ENCODE measurements around the gene EHHADH. TPM values are rescaled to one million over a fixed set of nuclear protein-coding genes. Genes with fewer than 3 reads are reported as not detected.

The EHHADH gene
- total and polyA plus RNA-seq, 11 donors, result 5.1 to 26.0 (median 14.3) TPM

DNA sequence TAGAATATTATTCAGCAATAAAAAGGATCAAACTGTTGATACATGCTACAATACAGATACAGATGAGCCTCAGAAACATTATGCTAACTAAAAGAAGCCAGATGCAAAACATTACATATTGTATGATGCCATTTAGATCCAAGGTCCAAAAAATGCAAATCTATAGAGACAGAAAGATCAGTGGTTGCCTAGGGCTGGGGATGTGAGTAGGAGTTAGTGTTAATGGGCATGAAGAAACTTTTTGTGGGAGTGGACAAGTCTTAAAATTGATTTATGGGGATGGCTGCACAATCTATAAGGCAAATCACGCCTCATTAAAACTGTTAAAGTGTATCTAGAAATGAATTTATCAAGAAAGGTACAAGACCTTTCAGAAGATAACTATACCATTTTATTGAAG, 45.0 kb downstream of the EHHADH start:
- no peak for DNase-seq
- TF ChIP-seq, protein P1, sequence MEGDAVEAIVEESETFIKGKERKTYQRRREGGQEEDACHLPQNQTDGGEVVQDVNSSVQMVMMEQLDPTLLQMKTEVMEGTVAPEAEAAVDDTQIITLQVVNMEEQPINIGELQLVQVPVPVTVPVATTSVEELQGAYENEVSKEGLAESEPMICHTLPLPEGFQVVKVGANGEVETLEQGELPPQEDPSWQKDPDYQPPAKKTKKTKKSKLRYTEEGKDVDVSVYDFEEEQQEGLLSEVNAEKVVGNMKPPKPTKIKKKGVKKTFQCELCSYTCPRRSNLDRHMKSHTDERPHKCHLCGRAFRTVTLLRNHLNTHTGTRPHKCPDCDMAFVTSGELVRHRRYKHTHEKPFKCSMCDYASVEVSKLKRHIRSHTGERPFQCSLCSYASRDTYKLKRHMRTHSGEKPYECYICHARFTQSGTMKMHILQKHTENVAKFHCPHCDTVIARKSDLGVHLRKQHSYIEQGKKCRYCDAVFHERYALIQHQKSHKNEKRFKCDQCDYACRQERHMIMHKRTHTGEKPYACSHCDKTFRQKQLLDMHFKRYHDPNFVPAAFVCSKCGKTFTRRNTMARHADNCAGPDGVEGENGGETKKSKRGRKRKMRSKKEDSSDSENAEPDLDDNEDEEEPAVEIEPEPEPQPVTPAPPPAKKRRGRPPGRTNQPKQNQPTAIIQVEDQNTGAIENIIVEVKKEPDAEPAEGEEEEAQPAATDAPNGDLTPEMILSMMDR (IDR thresholded peaks at IDR 0.05), result no peak
- TF ChIP-seq POLR2A (IDR thresholded peaks at IDR 0.05), result no peak
- intact Hi-C loops (cut with DNase I), result no loop called here
- H3K4me3 ChIP-seq, result no peak overlapping the region
- no peaks in the 10 kb centered on the region for H3K27me3 ChIP-seq
- peaks cover 0 to 6% (median 0%) of the 10 kb centered on the region in 9 donors for H3K36me3 ChIP-seq
- ATAC-seq, result no peak
- H3K27ac ChIP-seq, result no peak overlapping the region
- 95 to 98% (median 97%) methylated on average over 1 of the region's 1 CpG for WGBS, 4 donors
- H3K4me1 ChIP-seq, result no peaks in the 10 kb centered on the region
- no peaks in the 10 kb centered on the region for H3K9me3 ChIP-seq

DNA sequence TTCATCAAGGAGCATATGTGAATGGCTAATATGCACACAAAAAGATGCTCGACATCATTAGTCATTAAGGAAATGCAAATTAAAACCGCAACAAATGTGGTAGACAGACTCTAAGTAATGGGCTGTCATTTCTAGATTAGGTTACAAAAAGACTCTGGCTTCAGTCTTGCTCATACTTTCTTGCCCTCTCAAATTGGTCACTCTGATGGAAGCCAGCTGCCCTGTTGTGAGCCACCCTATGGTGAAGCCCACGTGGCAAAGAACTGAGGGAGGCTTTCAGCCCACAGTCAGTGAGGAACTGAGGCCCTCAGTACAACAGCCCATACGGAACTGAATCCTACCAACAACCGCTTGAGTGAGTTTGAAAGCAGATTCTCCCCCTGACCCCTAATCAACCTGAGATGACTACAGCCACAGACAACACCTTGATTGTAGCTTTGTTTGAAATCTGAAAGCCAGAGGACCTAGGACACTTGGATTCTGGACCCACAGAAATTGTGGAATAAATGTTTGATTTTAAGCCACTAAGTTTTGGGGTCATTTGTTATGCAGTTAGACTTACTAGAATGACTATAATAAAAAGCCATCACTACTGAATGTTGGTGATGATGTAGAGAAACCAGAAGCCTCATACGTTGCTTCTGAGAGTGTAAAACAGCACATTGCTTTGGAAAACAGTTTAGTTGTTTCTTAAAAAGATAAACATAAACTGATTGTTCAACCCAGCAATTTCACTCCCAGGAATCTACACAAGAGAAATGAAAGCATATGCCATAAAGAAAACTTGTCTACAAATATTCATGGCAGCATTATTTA, 45.7 kb downstream of the EHHADH start:
- ATAC-seq, result no peak
- Histone ChIP-seq H3K9me3 (no peaks in the 10 kb centered on the region), H3K4me1 (no peaks in the 10 kb centered on the region), H3K4me3 (no peak overlapping the region), H3K27ac (no peak overlapping the region), H3K36me3 (peaks cover 0 to 13% (median 0%) of the 10 kb centered on the region in 9 donors), H3K27me3 (no peaks in the 10 kb centered on the region)
- TF ChIP-seq, protein P1 (IDR thresholded peaks at IDR 0.05), result no peak
- no peak for TF ChIP-seq POLR2A (IDR thresholded peaks at IDR 0.05)
- no peak for DNase-seq
- 85 to 91% (median 88%) methylated on average over 5 to 6 of the region's 6 CpGs for WGBS, 4 donors
- intact Hi-C loops (cut with DNase I), result no loop called here

DNA sequence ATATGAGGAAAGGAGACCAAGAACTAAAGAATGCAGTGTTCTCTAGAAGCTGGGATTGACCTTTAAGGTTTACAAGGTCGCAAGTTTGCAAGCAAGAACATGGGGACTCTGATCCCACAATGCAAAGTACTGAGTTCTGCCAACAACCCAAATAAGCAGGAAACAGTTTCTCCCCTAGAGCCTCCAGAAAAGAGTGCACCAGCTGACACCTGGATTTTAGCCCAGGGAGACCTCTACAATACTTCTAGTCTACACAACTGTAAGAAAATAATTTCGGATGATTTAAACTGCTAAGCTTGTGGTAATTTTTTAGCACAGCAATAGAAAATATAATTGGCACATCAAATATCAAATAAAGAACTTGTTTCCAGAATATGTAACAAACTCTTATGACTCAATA, 46.4 kb downstream of the EHHADH start:
- Histone ChIP-seq H3K27me3 (no peaks in the 10 kb centered on the region), H3K9me3 (no peaks in the 10 kb centered on the region), H3K4me1 (no peaks in the 10 kb centered on the region), H3K27ac (no peak overlapping the region), H3K4me3 (no peak overlapping the region), H3K36me3 (peaks cover 0 to 20% (median 0%) of the 10 kb centered on the region in 9 donors)
- TF ChIP-seq, protein P1 (IDR thresholded peaks at IDR 0.05), result no peak
- TF ChIP-seq POLR2A (IDR thresholded peaks at IDR 0.05), result no peak
- WGBS, 4 donors, result 89 to 91% (median 91%) methylated on average over 2 of the region's 2 CpGs
- DNase-seq (no peak), ATAC-seq (no peak)
- intact Hi-C loops (cut with DNase I), result no loop called here

DNA sequence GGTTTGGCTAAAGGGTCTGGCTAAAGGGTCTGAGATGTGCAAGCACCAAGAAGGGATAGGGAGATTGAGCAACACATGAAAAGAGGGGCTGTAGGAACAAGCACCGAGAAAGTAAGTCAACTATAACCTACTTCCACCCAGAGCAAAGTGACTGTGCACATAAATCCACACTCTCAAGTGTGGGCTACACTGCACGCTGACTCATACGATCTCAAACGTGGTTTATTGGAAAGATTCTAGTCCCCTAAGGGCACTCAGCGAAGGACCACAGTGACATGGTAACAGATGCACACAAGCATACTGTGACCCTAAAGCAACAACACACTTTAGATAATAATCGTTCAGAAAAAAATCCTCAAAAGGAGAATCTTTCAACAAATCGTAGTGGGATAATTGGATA, 48.0 kb downstream of the EHHADH start:
- Histone ChIP-seq H3K9me3 (no peaks in the 10 kb centered on the region), H3K27ac (no peak overlapping the region), H3K4me1 (no peaks in the 10 kb centered on the region), H3K36me3 (peaks cover 0 to 31% (median 6%) of the 10 kb centered on the region in 9 donors), H3K27me3 (no peaks in the 10 kb centered on the region), H3K4me3 (no peak overlapping the region)
- 88 to 93% (median 90%) methylated on average over 7 of the region's 7 CpGs for WGBS, 4 donors
- no peak for DNase-seq
- ATAC-seq, result no peak
- TF ChIP-seq POLR2A (IDR thresholded peaks at IDR 0.05), result no peak
- TF ChIP-seq, protein P1 (IDR thresholded peaks at IDR 0.05), result no peak
- intact Hi-C loops (cut with DNase I), result no loop called here

All from heart left ventricle (tissue), 16 donors.